Stimulated activated CD4-positive, alpha-beta T cell treated with anti-CD3 and anti-CD28 coated beads, Interleukin-12 subunit alpha, Interleukin-12 subunit beta, amount 100 ng/mL, for 4 hours (primary cell): ENCODE measurements around the gene SGCD.

Experiments used
- DNase-seq: peaks from one replicate; pipeline ENCODE4 v3.0.0-alpha.2; 2020

SGCD gene

DNA sequence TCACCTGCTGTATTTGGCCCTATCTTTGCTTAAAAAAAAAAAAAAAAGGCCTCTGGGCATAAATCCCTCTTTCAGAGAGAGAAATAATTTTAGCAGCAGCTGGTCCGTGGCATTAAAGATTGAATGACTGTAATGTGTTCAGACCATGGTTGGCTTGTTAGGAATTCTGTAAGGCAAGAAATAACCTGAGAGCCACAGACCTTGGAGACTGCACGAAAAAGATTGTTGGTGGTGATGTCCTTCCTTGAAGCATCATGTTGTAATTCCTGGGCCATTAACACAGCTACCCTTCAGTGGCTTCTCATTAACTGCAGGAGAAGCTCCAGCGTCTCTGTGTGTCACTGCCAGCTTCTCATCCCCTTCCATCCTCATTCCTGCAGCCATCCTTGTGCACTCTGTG, 79.0 kb downstream of the SGCD start:
- DNase-seq = no peak

DNA sequence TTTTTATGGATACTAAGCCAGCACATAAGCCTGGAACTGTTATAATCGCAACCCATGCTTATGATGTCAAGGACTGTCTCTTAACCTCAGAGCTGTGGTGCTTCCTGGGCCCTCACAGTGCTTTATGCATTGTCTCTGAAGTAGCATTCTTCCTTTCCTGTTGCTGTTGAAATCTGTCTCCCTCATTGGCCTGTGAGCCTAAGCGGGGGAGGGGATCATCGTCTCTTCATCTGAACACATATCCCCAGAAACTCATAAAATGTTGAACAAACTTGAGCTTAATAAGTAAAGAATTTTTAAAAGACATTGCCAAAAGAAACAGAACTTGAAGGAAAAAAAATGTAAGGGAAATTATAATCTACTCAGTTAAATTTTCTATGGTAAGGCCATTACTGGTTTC, 80.3 kb downstream of the SGCD start:
- DNase-seq = no peak

DNA sequence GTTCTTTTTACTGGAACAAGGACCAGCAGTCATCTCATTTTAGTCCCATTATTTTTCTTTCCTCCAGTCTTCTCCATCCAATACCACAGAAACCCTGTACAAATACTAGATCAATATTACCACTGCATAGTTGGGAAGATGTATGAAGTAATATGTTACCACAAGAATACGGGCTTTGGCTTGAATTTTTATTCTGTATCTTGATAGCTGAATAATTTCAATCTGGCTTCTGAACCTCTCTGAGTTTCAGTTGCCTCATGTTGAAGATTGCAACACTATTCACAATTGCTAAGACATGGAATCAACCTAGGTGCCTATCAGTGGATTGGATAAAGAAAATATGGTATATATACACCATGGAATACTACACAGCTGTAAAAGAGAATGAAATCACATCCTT, 82.9 kb downstream of the SGCD start:
- DNase-seq = no peak

DNA sequence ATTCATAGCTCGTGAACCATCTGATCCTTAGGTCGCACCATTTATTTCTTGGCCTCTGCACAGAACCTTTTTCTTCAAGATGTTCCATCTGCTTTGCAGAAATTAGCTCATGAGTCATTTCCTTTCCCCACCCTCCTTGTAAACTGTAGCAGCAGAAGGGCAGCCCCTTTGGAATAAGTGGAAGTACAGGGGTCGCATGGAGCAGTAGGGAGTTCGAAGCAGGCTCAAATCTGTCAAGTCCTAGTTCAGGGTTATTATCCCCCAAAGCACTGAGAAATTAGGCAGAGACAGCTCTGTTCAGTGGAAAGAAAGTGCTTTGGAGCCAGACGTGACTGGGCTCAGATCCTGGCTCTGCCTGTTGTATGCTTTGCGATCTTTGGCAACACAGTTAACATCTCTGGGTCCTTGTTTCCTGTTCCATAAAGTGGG, 84.2 kb downstream of the SGCD start:
- DNase-seq = no peak

DNA sequence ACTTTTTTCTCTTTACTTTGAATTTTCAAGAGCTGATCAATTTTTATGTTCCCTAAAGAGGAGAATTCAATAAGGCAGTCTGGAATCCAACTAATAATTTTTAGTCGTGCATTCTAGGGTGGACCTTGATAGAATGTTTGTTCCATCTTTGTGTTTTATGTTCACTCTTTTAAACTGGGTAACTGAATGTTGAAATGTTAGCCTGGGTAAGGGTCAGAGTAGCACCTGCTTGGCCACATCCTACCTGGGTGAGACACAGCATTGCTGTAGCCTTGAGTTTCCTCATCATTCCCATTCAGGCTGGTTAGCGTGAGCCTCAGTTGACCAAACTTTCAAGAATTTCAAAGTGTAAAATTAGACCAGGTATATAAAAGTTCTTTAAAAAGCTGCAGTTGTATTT, 85.0 kb downstream of the SGCD start:
- DNase-seq = no peak

DNA sequence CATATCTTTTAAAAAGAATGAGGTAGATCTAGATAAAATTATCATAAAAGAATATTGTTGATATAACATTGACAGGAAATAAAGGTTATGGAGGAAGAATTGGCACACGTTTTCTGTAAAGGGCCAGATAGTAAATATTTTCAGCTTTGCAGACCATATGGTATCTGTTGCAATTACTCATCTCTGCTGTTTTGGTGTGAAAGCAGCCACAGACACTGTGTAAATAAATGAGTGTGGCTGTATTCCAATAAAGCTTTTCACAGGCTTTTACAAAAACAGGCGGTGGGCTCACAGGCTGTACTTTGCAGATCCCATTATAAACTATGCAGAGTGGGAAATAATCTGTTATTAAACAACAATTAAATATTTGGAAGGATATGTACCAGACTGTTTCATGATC, 87.4 kb downstream of the SGCD start:
- DNase-seq = no peak

DNA sequence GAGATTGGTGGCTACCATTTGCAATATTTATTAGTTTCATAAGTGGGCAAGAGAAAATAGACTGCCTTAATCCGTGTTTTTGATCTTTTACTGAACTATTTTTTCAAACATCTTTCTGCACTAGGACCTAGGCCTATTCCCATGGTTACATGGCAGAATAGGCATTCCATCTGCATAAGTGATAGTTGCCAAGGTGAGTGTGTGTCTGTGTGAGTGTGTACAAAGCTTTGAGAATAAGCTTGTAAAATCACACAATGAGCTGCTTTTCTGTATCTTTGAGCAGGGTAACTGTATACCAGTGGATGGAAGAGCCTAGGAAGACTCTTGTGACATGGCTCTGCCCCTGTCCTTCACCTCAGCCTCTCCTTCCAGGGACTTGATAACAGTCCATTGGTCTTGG, 92.7 kb downstream of the SGCD start:
- no peak for DNase-seq

DNA sequence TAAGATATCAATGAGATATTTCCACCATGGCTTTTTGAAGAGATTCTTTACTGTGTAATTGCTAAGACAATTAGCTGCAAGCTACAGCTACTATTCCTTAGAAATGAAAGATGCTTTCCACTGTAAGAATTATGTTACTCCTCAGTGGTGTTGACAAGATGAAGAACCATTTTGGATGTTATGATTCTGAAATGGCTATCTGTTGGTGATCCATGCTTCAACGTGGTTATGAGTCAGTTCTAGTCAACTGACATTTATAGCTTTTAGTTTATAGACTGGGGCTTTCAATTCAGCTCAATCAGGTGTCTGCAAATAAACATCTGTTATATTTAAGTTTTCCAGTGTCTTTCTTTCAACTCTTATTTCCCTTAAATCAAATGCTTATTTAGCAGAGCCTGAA, 93.7 kb downstream of the SGCD start:
- no peak for DNase-seq

DNA sequence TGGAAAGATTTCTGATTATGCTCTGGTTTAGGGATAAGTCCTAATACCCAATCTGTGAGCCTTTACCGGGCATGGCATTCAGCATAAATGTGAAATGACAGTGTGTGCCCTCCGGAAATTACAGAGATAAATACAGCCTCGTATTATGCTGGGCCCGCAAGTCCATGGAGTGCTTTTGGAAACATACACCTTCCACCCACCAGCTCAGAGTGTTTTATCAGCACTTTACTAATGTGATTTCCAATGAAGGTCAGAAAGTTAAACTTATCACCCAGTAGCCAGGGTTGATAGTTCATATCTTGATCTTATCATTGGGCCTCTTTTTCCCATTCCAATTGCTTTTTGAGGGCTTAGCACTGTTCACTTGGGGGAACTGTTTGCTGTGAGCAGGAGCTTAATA, 94.8 kb downstream of the SGCD start:
- no peak for DNase-seq

DNA sequence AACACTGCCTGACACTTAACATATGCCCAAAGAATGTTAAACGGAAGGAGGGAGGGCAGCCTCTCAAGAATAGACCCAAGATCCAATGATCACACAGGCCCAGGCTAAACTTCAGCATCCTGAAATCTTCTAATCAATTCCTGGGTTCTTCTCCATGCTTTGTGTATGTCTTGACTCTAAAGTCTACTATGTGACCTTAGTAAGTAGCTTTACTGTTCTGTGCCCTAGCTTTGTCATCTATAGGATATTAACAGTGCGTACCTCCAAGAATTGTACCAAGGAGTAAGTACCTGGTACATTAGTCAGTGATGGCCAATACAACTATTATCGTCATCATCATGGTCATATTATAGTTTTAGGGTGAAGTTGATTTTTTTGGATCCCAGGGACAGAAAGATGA, 96.6 kb downstream of the SGCD start:
- no peak for DNase-seq

DNA sequence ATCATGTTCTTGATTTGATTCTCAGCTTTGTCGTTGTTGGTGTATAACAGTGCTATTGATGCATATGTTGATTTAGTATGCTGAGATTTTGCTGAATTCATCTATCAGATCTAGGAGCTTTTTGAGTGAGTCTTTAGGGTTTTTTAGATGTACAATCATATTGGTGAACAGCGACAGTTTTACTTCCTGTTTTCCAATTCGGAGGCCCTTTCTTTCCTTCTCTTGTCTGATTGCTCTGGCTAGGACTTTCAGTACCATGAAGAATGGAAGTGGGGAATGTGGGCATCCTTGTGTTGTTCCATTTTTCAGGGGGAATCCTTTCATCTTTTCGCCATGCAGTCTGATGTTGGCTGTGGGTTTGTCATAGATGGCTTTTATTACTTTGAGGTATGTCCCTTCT, 100.4 kb downstream of the SGCD start:
- DNase-seq = no peak

DNA sequence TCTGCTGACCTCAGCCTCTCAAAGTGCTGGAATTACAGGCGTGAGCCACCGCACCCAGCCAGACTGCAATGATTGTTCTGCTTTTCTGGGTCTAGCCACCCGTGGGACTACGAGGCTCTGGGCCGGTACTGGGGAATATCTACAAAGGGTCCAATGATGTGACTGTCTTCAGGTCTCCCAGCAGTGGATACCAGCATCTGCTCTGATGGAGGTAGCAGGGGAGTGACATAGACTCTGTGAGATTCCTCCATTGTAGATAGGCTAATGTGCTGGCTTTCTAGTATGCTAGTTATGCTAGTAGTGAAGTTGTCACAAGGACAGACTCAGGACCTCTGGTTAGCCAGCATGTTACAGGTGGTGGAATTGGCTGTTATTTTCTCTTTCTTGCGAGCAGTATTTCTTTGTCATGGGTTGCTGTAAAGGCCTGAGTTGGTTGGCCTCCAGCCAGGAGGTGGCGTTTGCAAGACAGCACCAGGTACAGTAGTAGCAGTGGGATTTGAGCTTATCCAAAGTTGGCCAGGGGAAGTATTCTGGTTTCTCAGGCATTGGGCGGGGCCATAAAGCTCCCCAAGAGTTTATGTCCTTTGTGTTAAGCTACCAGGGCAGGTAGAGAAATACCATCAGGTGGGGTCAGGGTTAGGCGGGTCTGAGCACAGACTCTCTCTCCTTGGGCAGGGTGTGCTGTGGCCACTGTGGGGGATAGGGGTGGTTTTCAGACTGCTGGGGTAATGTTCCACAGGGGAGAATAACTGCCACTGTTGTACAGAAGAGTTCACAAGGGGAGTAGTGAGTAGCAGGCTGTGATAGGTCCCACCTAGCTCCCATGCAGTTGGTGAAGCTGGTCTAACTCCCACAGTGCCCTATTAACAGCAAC, 105.2 kb downstream of the SGCD start:
- no peak for DNase-seq

DNA sequence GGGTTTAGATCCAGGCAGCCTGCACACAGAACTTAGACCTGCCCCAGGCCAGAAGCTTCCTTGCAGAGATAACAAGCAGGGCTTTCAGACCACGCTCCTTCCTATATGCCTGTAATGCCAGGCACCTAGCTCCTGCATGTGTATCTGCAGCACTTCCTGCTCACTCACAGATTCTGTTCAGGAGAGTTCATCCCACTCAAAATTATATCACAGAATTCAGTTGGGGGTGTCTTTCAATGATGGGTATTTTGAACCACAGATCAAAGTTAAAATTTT, 105.8 kb downstream of the SGCD start:
- no peak for DNase-seq

DNA sequence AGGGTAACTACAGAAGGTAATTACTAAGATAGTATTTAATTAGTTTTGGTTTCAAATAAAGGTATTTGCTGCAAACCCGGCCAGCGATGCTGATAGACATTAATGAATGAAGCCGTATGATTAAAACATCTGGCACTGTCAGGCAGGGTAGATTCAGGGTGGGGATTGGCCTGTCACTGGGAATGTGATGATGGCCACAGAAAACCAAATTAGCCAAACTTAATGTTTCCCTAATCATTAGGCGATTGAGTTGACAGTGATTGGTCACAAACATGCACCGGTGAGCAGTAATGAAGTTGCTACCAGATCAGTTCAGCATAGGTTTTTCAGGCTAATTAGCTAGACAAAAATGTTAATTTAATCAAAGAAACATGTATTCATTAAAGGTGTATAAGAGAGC, 107.5 kb downstream of the SGCD start:
- DNase-seq = no peak

DNA sequence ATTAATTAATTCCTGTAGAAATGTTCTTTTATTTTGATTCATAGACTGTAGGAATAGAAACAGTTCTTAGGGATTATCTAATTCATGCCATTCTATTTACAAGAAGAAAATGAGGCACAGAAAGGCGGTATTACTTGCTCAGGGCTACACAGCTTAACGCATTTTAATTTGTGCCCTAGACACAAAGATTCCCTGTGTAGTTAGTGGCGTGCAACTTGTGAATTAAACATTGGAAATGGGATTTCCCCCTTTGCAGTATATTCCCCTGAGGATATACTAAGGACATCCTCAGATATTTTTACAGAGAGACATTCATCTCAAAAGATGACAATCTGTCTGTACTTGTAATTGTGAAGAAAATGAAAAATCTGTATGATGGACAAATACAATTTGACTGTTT, 108.1 kb downstream of the SGCD start:
- no peak for DNase-seq

DNA sequence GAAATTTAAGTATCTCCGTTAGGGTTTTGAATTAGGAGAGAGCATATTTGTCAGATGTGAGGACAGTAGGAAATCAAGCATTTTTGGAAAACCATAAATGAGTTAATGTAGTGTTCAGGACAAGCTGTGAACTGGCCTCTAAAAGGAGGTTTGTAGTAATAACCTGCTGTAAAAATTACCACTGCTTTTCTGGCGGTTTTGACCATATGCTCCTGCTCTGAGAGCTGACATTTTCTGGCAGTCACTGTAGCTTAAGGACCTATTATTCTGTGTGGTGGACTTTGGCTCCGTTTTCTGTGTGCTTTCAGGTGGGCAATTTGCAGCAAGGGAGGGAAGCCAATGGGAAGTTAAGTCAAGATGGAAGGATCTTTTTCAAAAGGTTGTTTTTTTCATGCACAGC, 111.1 kb downstream of the SGCD start:
- no peak for DNase-seq

DNA sequence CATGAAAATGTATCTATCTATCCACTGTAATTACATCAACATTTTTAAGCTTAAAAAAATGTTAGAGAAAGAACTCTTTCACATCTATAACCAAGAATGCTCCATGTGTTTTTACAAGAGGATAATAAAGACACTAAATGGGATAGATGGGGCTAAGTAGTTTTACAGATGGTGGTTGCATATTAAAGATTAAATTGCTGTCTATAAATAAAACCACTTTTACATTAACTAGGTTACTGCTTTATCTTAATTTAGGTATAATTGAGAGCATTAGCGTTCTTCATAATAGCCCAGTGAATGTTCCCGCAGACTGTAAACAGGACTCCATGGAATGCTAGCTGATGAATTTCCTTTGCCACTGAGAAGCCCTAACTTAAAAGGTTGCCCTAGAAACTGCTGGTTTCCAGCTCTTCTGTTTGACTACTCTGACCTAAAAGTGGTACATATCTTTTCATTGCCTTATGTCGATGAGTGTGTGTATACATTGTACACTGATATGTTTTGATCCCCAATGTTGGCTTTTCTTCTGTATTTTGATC, 117.9 kb downstream of the SGCD start:
- no peak for DNase-seq

DNA sequence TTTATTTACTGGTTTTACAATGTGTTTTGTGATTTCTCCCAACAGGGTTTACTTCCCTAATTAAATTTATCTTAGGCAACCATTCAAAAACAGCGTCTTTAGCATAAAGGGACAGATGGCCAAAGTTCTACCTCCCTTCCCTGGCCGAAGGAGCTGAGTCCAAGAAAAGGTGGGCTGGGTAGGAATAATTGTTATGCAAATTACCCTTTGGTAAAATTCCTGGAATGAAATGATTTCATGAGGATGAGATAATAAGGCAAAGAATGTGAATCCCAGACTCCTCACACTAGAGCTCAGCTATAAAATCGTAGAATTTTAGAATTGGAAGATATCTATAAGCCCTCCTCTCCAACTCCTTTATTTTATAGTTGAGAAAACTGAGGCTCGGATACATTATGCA, 119.6 kb downstream of the SGCD start:
- DNase-seq = no peak

DNA sequence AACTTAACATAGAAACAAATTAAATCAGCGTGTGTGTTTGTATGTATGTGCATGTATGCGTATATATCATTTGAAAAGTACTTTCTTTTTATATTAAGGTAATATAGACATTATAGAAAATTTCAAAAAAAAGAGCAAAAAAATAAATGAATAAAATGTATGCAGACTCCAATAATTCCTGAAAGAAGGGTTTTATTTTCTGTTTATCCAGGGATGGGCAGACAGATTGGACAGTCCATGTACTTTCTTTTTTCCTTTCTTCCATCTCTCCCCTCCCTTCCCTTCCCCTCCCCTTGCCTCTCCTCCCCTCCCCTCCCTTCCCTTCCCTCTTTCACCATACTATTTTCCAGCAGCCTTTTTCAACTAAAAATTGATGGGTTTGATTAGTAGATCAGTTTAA, 123.8 kb downstream of the SGCD start:
- no peak for DNase-seq

DNA sequence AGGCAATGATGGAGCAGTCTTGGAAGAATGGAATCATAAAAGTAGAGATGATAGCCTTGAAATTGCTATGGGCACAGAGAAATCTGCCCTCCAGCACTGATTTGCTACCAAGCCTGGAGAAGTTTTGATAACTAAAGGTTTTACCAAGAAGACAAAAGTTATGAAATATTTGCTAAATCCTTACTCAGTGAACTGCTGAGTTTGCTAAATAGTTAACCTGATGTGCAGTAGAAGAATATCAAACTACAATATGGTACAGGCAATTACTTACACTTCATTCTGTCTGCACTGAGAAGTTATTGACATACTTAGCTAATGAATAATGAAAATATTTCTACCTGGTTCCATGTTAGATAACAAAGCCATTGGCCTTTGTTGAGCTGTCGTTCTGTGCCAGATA, 124.5 kb downstream of the SGCD start:
- DNase-seq = no peak

DNA sequence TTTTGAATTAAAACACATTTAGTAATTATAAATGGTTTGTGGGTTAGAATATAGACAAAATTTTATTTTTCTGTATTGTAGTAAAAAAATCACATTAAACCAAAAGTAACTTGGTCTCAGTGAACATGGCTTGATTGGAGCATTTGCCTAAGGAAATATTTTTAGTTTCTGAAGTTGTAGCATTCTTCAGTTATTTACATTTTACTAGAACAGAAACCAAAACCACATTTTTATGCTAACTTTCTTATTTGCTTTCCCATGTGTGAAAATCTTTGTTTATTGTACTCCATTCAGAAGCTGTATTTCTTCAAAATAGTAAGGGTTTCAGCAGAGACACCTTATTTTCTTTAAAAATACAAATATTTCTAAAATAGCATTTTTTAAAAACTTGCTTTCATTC, 129.9 kb downstream of the SGCD start:
- no peak for DNase-seq

DNA sequence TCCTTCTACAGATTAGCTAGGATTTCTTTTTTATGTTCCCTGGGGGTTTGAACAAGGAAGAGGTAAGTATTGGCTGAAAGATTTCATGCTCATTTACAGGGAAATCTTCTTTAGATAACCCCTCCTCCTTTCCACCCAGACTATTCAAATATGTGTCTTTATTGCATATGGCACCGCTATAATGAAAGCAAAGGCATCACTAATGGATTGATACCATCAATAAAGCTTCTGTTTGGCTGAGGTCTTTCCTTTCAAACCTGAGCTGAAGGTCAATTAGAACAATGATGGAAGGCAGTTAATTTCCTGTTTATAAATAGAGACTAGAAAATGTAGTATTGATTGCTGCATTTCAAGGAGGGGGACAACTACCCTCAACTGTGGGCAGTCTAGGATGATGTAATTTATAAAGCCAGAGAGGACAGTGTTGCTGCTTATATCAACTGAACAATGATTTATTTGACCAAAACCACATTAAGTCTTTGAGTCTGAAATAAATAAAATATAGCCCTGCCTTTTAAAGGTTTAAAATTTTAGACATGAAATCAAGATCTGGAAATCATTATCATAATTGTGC, 132.9 kb downstream of the SGCD start:
- DNase-seq = no peak

DNA sequence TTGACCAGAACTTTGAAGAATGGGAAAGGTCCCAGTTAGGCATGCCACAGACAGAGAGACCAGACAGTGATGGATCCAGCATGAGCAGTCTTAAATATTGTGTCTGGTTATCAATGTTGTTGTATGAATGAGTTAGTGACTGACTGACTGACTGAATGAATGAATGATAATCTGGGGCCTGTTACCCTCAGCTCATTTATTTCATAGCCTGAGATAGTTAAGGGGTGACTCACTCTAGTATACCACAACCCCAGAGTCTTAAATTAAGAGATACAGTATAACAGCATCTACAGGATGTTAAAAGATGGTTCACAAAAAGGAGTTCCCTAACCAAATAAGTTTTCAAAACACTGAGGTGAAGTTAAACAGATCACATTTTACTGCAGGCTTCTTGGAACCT, 133.5 kb downstream of the SGCD start:
- no peak for DNase-seq

DNA sequence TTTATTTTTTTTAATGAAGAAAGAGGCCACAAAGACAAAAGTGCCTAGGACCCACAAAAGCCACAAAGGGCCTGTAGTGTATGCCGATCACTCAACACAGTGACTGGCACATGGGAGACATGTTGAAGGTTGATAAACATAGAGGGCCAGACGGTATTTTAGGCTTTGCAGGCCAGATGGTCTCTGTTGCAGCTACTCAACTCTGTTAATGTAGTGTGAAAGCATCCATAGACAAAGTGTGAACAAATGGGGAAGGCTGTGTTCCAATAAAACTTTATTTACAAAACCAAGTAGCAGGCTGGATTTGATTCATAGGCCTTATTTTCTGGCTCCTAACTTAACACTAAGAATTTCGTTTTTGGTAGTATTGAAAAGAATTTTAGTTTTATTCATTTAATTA, 139.9 kb downstream of the SGCD start:
- DNase-seq = no peak

DNA sequence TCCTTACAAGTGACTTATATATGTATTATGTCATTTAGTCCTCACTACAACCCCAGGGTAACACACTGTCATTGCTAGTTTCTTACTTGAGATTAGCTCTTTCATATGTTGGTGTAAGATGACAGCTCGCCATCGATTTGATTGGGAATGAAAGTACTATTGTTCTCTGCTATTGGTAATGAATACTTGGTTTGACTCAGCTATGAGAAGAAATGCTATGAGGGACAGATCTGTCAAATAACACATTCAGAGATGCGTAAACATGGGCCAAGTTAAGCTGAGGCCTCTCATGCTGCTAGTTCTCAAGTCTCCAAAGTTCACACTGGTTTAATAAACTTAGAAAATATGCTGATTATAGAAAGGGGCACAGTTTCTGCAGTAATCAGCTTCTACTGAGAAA, 142.7 kb downstream of the SGCD start:
- DNase-seq = no peak
